CD14-positive monocyte (primary cell): Measurements from ENCODE around the gene KCNMA1. TPM values are rescaled to one million over a fixed set of nuclear protein-coding genes. Genes with fewer than 3 reads are reported as not detected.

Source experiments
- DNase-seq, 3 donors: peaks; one replicate each; pipeline ENCODE4 v3.0.0-alpha.2; 2011 to 2022
- H2AFZ ChIP-seq: 2 replicates; pipeline ENCODE4 v1.6.0; 2012; ENCODE audit warnings: mild to moderate bottlenecking, low read depth, low read length, inconsistent platforms; ENCODE audit not compliant: insufficient read depth, poor library complexity, severe bottlenecking
- H3K27ac ChIP-seq, 2 donors: 1 replicate in 1 of 2; 2 replicates in 1 of 2; pipeline ENCODE4 v1.5.1; 2012 to 2013; ENCODE audit warnings: low read length in 2 of 2, control low read depth in 1 of 2, inconsistent platforms in 1 of 2, low read depth in 1 of 2, mild to moderate bottlenecking in 1 of 2
- H3K27me3 ChIP-seq, 2 donors: one replicate each; pipeline versions ENCODE4 v1.6.0 to v1.6.1; 2011 to 2013; ENCODE audit warnings: low read length in 2 of 2; ENCODE audit not compliant: control insufficient read depth in 2 of 2, insufficient read depth in 2 of 2
- H3K36me3 ChIP-seq, 2 donors: replicated peaks in 1 of 2; 1 replicate in 1 of 2; 2 replicates in 1 of 2; pipeline versions ENCODE4 v1.5.1 to v1.6.1; 2012 to 2013; ENCODE audit warnings: low read length in 2 of 2, control low read depth in 1 of 2, inconsistent platforms in 1 of 2, mild to moderate bottlenecking in 1 of 2; ENCODE audit not compliant: insufficient read depth in 2 of 2, control insufficient read depth in 1 of 2
- H3K4me1 ChIP-seq, 2 donors: 1 replicate in 1 of 2; 2 replicates in 1 of 2; pipeline versions ENCODE4 v1.5.1 to v1.6.1; 2012 to 2013; ENCODE audit warnings: low read length in 2 of 2, control low read depth in 1 of 2, inconsistent platforms in 1 of 2, mild to moderate bottlenecking in 1 of 2, moderate library complexity in 1 of 2; ENCODE audit not compliant: insufficient read depth in 2 of 2, control insufficient read depth in 1 of 2
- H3K4me2 ChIP-seq: replicated peaks from 2 replicates; pipeline ENCODE3; 2012; ENCODE audit warnings: low read length, moderate library complexity, mild to moderate bottlenecking; ENCODE audit not compliant: poor library complexity, severe bottlenecking; ENCODE audit errors: extremely low read depth
- H3K4me3 ChIP-seq, 3 experiments: fragments of 200-600 bp in 1 of 3; sonication (generic) in 1 of 3; replicated peaks in 1 of 3; 1 replicate in 2 of 3; 2 replicates in 1 of 3; pipeline ENCODE4 v1.5.1; 2011 to 2013; ENCODE audit warnings: low read length in 3 of 3, mild to moderate bottlenecking in 3 of 3, control low read depth in 2 of 3, low read depth in 2 of 3, inconsistent platforms in 1 of 3, moderate library complexity in 1 of 3
- H3K79me2 ChIP-seq: 2 replicates; pipeline ENCODE4 v1.6.0; 2012; ENCODE audit warnings: mild to moderate bottlenecking, control low read depth, inconsistent platforms, low read length, moderate library complexity; ENCODE audit not compliant: insufficient read depth
- H3K9ac ChIP-seq: 2 replicates; pipeline ENCODE4 v1.6.0; 2017; ENCODE audit warnings: low read length, mild to moderate bottlenecking; ENCODE audit not compliant: insufficient read depth, poor library complexity, severe bottlenecking
- H3K9me3 ChIP-seq, 2 donors: replicated peaks in 1 of 2; 1 replicate in 1 of 2; 2 replicates in 1 of 2; pipeline versions ENCODE4 v1.5.1 to v1.6.1; 2012 to 2013; ENCODE audit warnings: low read length in 2 of 2, control low read depth in 1 of 2; ENCODE audit not compliant: control insufficient read depth in 1 of 2, insufficient read depth in 1 of 2
- H4K20me1 ChIP-seq: 2 replicates; pipeline ENCODE4 v1.6.0; 2012; ENCODE audit warnings: mild to moderate bottlenecking, low read length, control low read depth, moderate library complexity; ENCODE audit not compliant: insufficient read depth
- H3K27ac Mint-ChIP-seq, 7 donors: one replicate each; pipeline ENCODE4 v1.8.0; 2020; ENCODE audit warnings: mild to moderate bottlenecking in 7 of 7, mixed read lengths in 7 of 7, moderate library complexity in 6 of 7, inconsistent platforms in 2 of 7
- H3K27me3 Mint-ChIP-seq, 3 donors: one replicate each; pipeline ENCODE4 v1.8.0; 2021 to 2022; ENCODE audit warnings: low read depth in 3 of 3, mild to moderate bottlenecking in 3 of 3, mixed read lengths in 3 of 3, moderate library complexity in 3 of 3, inconsistent platforms in 1 of 3
- H3K36me3 Mint-ChIP-seq, 2 donors: one replicate each; pipeline ENCODE4 v1.8.0; 2020; ENCODE audit warnings: mixed read lengths in 2 of 2, inconsistent platforms in 1 of 2, mild to moderate bottlenecking in 1 of 2
- H3K4me1 Mint-ChIP-seq: one replicate; pipeline ENCODE4 v1.8.0; 2020; ENCODE audit warnings: mild to moderate bottlenecking, mixed read lengths
- H3K4me3 Mint-ChIP-seq, 2 donors: one replicate each; pipeline ENCODE4 v1.8.0; 2020; ENCODE audit warnings: mild to moderate bottlenecking in 2 of 2, mixed read lengths in 2 of 2, moderate library complexity in 1 of 2
- H3K9me3 Mint-ChIP-seq, 7 donors: one replicate each; pipeline ENCODE4 v1.8.0; 2020 to 2022; ENCODE audit warnings: mixed read lengths in 7 of 7, mild to moderate bottlenecking in 6 of 7, moderate library complexity in 6 of 7, inconsistent platforms in 2 of 7
- CTCF ChIP-seq: fragments of 200-600 bp; IDR thresholded peaks from one replicate; pipeline ENCODE4 v1.8.0; 2022; ENCODE audit warnings: antibody characterized with exemption, mild to moderate bottlenecking
- WGBS: methylation state at CpG from one replicate; pipeline ENCODE4 v1.1.5; 2013; ENCODE audit warnings: missing lambda C conversion rate; ENCODE audit not compliant: insufficient coverage; 5-methylcytosine and 5-hydroxymethylcytosine counted together
- intact Hi-C, 2 donors: fragments of 100-400 bp; cut with micrococcal nuclease; formaldehyde crosslinking; loops; one replicate each; pipeline versions ENCODE4 v1.15.0 to v1.15.1; 2023
- polyA plus RNA-seq, 3 donors: library from polyadenylated mRNA; depleted of rRNA in 1 of 3; unstranded in 2 of 3; stranded (reverse) in 1 of 3; fragments of 300-500 nt in 2 of 3; fragments of >200 nt in 1 of 3; fragmentation: Illumina TruSeq in 2 of 3; gene quantifications; 1 replicate in 2 of 3; 2 replicates in 1 of 3; pipeline ENCODE4 v1.2.3, GENCODE V29; 2012 to 2021

Gene KCNMA1
- polyA plus RNA-seq, 3 donors = 0.11 to 1.0 TPM; not detected in 1

- Histone ChIP-seq H3K9ac (no peak overlapping the region), H3K27me3 (peaks cover 26 to 36% of the 10 kb centered on the region in 2 donors), H3K27ac (no peak overlapping the region), H3K79me2 (no peaks in the 10 kb centered on the region), H4K20me1 (no peaks in the 10 kb centered on the region), H3K4me2 (no peak overlapping the region), H2AFZ (no peak overlapping the region), H3K9me3 (no peaks in the 10 kb centered on the region), H3K4me1 (no peaks in the 10 kb centered on the region), H3K36me3 (no peaks in the 10 kb centered on the region), H3K4me3 (no peak overlapping the region)
- H3K27ac Mint-ChIP-seq = no peak overlapping the region
- H3K27me3 Mint-ChIP-seq = peaks cover 16 to 40% (median 17%) of the 10 kb centered on the region in 3 donors
- DNase-seq = no peak
- no peaks in the 10 kb centered on the region for H3K4me1 Mint-ChIP-seq
- H3K4me3 Mint-ChIP-seq = no peak overlapping the region
- intact Hi-C loops = no loop called here
- TF ChIP-seq CTCF = no peak
- no CpG with 5 or more reads among the region's 1 CpG for whole genome bisulfite sequencing
- no peaks in the 10 kb centered on the region for H3K36me3 Mint-ChIP-seq
- peaks cover 0 to 3% (median 0%) of the 10 kb centered on the region in 7 donors for H3K9me3 Mint-ChIP-seq
These were observed 352.0 kb downstream of the KCNMA1 start for GRCh38 chr10:77285529-77286182.

DNA sequence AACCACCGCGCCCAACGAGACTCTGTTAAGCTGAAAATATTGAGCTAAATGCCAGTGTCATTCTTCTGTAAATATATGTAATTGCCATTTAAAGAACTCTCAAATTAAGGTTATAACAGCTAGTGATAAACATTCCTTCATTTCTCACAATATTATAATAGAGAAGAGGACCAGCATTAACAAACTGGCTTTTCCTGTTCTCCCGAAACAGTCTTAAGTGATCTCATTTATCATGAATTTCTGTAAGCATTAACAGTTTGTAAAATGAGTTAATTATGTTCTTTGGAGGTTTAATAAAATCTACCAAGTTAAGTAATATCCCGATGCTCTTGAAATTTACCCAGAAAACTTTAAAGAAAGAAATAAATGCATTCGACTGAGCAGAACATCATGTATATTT lies 352.8 kb downstream of the KCNMA1 start:
- H3K4me3 Mint-ChIP-seq = no peak overlapping the region
- intact Hi-C loops = no loop called here
- no peak overlapping the region for H3K27ac Mint-ChIP-seq
- peaks cover 0 to 3% (median under 1%) of the 10 kb centered on the region in 7 donors for H3K9me3 Mint-ChIP-seq
- no CpG with 5 or more reads among the region's 6 CpGs for WGBS
- no peaks in the 10 kb centered on the region for H3K9me3 ChIP-seq
- H3K9ac ChIP-seq = no peak overlapping the region
- peaks cover 28 to 39% of the 10 kb centered on the region in 2 donors for H3K27me3 ChIP-seq
- no peak overlapping the region for H2AFZ ChIP-seq
- H3K27ac ChIP-seq = no peak overlapping the region
- no peaks in the 10 kb centered on the region for H4K20me1 ChIP-seq
- no peaks in the 10 kb centered on the region for H3K36me3 Mint-ChIP-seq
- no peaks in the 10 kb centered on the region for H3K4me1 Mint-ChIP-seq
- no peaks in the 10 kb centered on the region for H3K79me2 ChIP-seq
- no peaks in the 10 kb centered on the region for H3K4me1 ChIP-seq
- no peak for TF ChIP-seq CTCF
- DNase-seq = no peak
- no peak overlapping the region for H3K4me2 ChIP-seq
- no peak overlapping the region for H3K4me3 ChIP-seq
- peaks cover 21 to 44% (median 22%) of the 10 kb centered on the region in 3 donors for H3K27me3 Mint-ChIP-seq
- no peaks in the 10 kb centered on the region for H3K36me3 ChIP-seq
